NCI-H2196 (cell line): ENCODE data around the gene CACNA1C.

Experiments
- DNase-seq: peaks from one replicate; lab custom pipeline; 2025; ENCODE audit not compliant: unreplicated experiment; lab: John Stamatoyannopoulos, UW

The CACNA1C gene

GRCh38 chr12:2535583-2536204 lies 482.9 kb downstream of the CACNA1C start:
- DNase-seq: no peak

- DNase-seq: no peak
Observed at GRCh38 chr12:2536724-2537123, 483.9 kb downstream of the CACNA1C start.

- DNase-seq: no peak
Observed at GRCh38 chr12:2537868-2538541, 485.2 kb downstream of the CACNA1C start.

- DNase-seq: no peak
Observed at GRCh38 chr12:2539938-2540337, 487.2 kb downstream of the CACNA1C start.

GRCh38 chr12:2540535-2540941 lies 487.8 kb downstream of the CACNA1C start:
- no peak for DNase-seq

DNA sequence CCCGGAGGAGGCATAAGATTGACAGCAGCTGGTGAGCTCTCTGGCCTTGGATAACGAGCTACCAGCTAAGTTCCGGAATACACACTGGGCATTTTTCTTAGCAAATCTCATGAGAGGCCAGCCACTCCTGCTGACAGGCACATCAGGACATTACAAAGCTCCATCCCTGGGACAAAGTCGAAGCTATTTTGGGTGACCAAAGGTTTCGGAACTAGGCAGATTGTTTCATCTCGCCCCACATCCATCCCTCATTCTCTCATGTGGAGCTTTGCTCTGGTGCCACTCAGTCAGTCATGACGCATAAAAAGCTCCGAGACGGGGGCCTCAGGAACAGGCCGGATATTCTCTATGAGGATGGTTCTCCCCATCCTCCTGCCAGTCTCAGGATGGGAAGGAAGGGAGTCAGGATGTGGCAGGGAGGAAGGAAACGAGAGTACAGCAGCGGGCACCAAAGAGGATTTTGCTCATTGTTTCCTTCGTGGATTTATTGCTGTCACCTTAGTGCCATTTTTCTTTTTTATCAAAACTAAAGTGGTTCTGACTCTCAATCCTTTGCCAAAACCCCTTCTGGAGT lies 488.9 kb downstream of the CACNA1C start:
- no peak for DNase-seq

GRCh38 chr12:2543801-2544200 lies 491.0 kb downstream of the CACNA1C start:
- no peak for DNase-seq

- no peak for DNase-seq
Observed at GRCh38 chr12:2544230-2544629, 491.4 kb downstream of the CACNA1C start.

DNA sequence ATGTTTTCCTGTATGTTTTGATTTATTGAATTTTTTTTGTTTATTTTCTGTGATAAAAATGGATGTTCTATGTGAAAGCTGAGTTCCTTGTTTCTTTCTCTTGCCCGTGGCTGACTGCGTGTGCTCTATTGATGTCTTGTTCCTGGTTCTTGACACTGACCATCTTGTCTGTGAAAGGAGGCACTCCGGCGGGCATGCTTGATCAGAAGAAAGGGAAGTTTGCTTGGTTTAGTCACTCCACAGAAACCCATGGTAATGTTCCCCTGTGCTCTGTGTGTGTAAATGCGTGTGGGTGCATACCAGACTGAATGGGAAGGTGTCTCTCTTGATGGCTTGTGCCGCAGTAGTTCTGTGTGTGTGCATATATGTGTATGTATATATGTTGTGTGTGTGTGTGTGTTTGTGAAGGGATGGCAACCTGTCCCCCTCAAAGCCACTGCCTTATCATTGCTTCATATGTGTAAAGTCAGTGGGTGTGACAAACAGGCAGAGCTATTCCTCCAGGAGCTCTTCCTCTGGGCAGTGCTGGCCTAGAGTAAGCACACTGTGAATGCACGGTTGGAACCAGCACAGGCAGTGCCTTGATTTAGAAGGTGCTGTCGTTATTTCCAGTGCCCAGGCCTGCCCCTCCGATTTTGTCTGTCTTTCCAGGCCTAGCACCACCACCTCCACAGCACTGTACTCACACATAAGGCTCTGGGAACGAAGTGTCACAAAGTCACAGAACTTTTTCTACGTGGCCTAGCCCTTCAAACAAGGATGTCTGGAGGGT lies 494.7 kb downstream of the CACNA1C start:
- no peak for DNase-seq

DNA sequence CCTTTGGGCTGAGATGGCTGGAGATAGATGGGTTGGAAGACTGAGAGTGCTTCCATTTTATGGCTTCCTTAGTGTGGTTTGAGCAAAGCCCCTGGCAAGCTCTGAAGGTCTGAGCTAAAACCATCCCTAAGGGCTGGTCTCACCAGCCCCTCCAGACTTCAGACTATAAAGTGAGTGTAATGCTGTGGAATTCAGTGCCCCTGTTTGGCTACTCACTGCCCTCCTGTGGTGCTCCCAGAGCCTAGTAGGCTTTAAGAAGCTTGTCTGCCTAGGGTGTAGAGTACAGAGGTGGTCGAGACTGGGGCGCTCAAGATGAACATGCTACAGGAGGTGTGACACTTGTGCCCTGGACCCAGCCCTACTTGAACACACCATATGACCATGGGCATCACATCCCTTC lies 495.3 kb downstream of the CACNA1C start:
- no peak for DNase-seq

- no peak for DNase-seq
Observed at GRCh38 chr12:2550561-2551411, 498.0 kb downstream of the CACNA1C start.

DNA sequence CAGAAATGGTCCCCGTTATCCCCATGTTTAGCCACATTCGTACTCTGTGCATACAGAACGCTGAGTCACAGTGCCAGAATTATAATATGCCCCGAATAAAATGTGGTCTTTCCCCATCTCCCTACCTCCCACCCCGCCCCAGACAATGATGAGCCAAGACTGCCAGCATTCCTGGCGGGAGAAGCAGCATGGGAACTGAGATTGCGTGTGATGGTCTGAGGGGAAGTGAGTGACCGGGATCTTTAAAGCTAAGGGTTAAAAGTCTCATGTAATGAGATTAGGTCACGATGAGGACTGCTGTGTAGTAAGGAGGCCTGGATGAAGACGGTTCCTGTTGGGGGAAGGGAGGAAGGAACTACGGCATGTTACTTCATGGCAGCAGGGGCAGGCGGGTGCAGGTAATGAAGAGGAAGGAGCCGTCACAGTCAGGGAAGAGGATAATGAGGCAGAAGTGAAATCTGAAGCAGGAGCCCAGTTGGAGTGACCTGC lies 498.7 kb downstream of the CACNA1C start:
- DNase-seq: no peak

- no peak for DNase-seq
Observed at GRCh38 chr12:2552000-2552756, 499.4 kb downstream of the CACNA1C start.

- no peak for DNase-seq
Observed at GRCh38 chr12:2553388-2554126, 500.8 kb downstream of the CACNA1C start.

DNA sequence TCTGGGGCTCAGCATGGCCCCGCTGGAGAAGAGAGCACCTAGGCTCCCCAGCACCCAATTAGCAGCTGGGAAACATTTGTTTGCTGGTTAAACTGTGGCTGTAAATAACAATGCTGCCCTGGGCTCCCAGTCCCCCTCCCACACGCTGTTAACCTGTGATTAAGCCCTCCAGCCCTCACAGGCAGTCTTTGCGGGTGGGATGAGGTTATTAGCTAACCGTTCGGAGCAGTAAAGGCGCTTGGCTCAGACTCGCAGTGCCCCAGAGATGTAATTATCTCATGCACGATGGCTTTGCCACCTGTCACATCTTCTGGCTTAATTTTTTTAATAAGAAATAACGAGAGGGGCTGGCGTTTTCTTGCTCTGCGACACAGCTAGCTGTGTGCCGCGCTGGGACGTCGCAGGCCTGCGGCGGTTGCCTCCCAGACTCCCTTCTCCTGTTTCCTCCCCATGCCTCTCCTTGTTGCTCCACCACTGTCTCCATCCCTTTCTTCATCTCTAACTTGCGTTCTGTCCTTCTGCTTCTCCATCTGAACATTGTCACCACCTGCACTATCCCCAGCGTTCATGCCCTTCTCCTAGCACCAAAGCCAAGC lies 502.8 kb downstream of the CACNA1C start:
- no peak for DNase-seq

DNA sequence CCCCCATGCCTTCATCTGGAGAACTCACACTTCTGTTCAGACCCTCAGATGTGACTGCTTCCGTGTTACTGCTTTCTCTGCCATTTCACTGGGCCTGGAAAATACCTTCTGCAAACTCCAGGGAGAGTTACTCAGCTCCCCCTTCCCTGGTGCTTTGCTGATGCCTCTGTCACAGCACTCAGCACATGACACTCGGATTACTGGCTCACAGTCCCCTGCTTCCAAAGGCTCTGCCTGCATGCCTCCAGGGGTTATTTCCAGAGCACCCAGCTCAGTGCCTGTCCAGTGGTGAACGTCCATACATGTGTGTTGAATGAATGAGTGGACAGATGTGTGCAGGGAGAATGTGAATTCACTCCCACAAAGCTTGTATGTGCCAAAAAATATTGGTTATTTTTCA lies 504.8 kb downstream of the CACNA1C start:
- DNase-seq: no peak

- DNase-seq: no peak
Observed at GRCh38 chr12:2559931-2560330, 507.1 kb downstream of the CACNA1C start.

DNA sequence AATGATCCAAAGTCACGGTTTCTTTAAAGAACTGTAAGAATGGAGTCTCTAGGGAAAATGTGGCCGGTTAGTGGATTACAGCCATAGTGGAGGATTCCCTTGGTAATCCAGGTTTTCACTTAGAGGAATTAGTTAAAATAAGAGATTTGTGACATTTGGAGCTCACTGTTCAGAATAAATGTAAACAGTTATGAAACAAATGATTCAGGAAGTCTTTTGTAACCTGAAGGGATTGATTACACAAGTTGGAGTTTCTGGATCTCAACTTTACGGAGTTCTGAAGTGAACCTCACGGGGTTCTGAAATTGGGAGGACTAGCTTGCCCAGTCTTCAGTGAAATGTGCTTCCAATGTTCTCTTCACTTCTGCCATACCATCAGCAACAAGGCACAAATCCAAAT lies 507.6 kb downstream of the CACNA1C start:
- no peak for DNase-seq

DNA sequence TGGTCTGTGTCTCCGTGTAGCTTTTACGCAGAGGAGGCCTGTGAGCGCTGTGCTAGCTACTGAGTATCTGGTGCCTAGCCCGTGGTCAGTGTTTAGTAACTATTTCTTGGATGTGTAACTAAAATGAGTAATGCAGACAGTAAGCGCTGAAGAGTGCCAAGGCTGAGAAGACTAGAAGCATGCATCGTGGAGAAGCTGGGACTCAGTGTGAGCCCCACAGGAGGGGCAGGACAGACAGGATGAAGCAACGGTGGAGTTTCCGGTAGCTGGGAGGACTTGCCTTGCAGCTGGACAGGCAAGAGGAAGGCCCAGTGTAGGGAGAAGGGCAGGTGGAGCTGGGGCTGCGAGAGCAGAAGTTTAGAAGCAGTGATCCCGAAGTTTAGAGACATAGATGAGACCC lies 508.6 kb downstream of the CACNA1C start:
- DNase-seq: no peak
